Fibroblast of skin of left quadriceps (primary cell): ENCODE data around the gene HNRNPH2.

ENCODE experiments used
- DNase-seq, 2 experiments: peaks; one replicate each; pipeline ENCODE4 v3.0.0-alpha.2; 2013; ENCODE audit warnings: low read depth in 2 of 2

Gene HNRNPH2

DNA sequence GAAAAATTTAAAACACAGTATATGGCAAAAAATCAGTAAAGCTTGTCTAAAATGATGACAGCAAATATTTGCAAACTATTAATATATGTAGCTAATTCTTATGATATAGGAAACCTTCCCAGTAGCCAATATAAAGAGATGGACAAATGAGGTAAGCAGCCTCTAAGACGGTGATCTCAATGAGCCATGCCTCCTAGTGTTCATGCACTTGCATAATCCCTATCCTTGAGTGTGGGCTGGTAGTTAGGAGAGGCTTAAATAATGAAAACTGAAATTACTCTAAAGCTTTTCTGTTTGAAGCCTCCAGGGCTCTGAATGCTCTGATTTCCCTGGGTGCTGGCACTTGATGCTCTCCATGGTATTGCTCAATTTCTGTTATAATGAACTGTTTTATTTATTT is 52.6 kb downstream of the HNRNPH2 start:
- no peak for DNase-seq

DNA sequence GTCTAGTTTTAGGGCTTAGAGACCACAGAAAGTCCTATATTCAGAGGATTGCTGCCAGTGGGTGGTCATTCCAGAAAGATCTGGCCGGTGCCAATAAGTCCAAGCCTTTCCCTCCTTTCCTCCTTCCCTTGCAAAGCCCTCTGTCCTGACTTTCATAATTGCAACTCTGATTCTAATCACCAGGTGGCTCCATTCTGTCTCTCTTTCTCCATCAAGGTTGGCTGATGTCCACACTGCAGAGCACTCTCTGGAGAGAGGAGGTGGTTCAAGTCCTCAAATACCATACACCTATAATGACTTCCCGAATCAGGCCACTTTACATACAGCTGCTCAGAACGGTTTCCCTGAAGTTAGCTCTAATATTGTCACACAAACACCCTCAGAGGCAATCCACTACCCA is 54.9 kb downstream of the HNRNPH2 start:
- no peak for DNase-seq
